ENCODE results near the gene ARPC4.

ARPC4 gene

GRCh38 chr3:9765865-9766264 lies 27.0 kb upstream of the ARPC4 start:
- Histone ChIP-seq H3K4me3 (ENCODE audit: low read depth, low read length, poor library complexity, severe bottlenecking) (no peak overlapping the region), H4K20me1 (ENCODE audit: insufficient read depth, low read length) (no peaks in the 10 kb centered on the region), H3F3A (ENCODE audit: insufficient read depth, low read length) (0 out of 2 replicates have a peak, but pooled peaks cover 6% of the 10 kb centered on the region), H3K9ac (ENCODE audit: low read length) (no peak overlapping the region), H3K79me2 (ENCODE audit: insufficient read depth, low read length) (no peaks in the 10 kb centered on the region), H3K9me2 (ENCODE audit: low read depth, low read length) (no peaks in the 10 kb centered on the region), H3K9me3 (ENCODE audit: low read length) (no peaks in the 10 kb centered on the region), H3K4me2 (ENCODE audit: low read length) (no peak overlapping the region), H3K27me3 (ENCODE audit: insufficient read depth, low read length) (no peaks in the 10 kb centered on the region), H3K4me1 (ENCODE audit: insufficient read depth, low read length, severe bottlenecking) (peaks cover 8% of the 10 kb centered on the region), H3K36me3 (ENCODE audit: insufficient read depth, low read length) (0 out of 2 replicates have a peak, but pooled peaks cover 3% of the 10 kb centered on the region), H3K27ac (ENCODE audit: low read depth, low read length, poor library complexity, severe bottlenecking) (no peak overlapping the region), H2AFZ (ENCODE audit: low read length) (no peak overlapping the region)
- no peak for TF ChIP-seq CTCF (IDR thresholded peaks at IDR 0.05; ENCODE audit: low read length)
- TF ChIP-seq EZH2 (IDR thresholded peaks at IDR 0.05; ENCODE audit: borderline replicate concordance, low read length) = no peak

GRCh38 chr3:9767418-9767817 lies 25.5 kb upstream of the ARPC4 start:
- Histone ChIP-seq H3K36me3 (ENCODE audit: insufficient read depth, low read length) (no peaks in the 10 kb centered on the region), H3K4me3 (ENCODE audit: low read depth, low read length, poor library complexity, severe bottlenecking) (no peak overlapping the region), H3F3A (ENCODE audit: insufficient read depth, low read length) (0 out of 2 replicates have a peak, but pooled peaks cover 3% of the 10 kb centered on the region), H3K9ac (ENCODE audit: low read length) (no peak overlapping the region), H2AFZ (ENCODE audit: low read length) (no peak overlapping the region), H3K27ac (ENCODE audit: low read depth, low read length, poor library complexity, severe bottlenecking) (no peak overlapping the region), H3K4me2 (ENCODE audit: low read length) (no peak overlapping the region), H3K4me1 (ENCODE audit: insufficient read depth, low read length, severe bottlenecking) (peaks cover 8% of the 10 kb centered on the region), H3K9me2 (ENCODE audit: low read depth, low read length) (no peaks in the 10 kb centered on the region), H3K9me3 (ENCODE audit: low read length) (no peaks in the 10 kb centered on the region), H3K27me3 (ENCODE audit: insufficient read depth, low read length) (no peaks in the 10 kb centered on the region), H3K79me2 (ENCODE audit: insufficient read depth, low read length) (no peaks in the 10 kb centered on the region), H4K20me1 (ENCODE audit: insufficient read depth, low read length) (no peaks in the 10 kb centered on the region)
- TF ChIP-seq CTCF (IDR thresholded peaks at IDR 0.05; ENCODE audit: low read length) (no peak), EZH2 (IDR thresholded peaks at IDR 0.05; ENCODE audit: borderline replicate concordance, low read length) (no peak)

- no peak overlapping the region for H3K9ac ChIP-seq (ENCODE audit: low read length)
- 0 out of 2 replicates have a peak, but pooled peaks cover 3% of the 10 kb centered on the region for H3F3A ChIP-seq (ENCODE audit: insufficient read depth, low read length)
- H3K4me1 ChIP-seq (ENCODE audit: insufficient read depth, low read length, severe bottlenecking) = peaks cover 8% of the 10 kb centered on the region
- H3K27ac ChIP-seq (ENCODE audit: low read depth, low read length, poor library complexity, severe bottlenecking) = no peak overlapping the region
- H3K79me2 ChIP-seq (ENCODE audit: insufficient read depth, low read length) = no peaks in the 10 kb centered on the region
- H4K20me1 ChIP-seq (ENCODE audit: insufficient read depth, low read length) = no peaks in the 10 kb centered on the region
- H3K4me2 ChIP-seq (ENCODE audit: low read length) = no peak overlapping the region
- H3K27me3 ChIP-seq (ENCODE audit: insufficient read depth, low read length) = no peaks in the 10 kb centered on the region
- no peaks in the 10 kb centered on the region for H3K9me3 ChIP-seq (ENCODE audit: low read length)
- no peaks in the 10 kb centered on the region for H3K36me3 ChIP-seq (ENCODE audit: insufficient read depth, low read length)
- no peak overlapping the region for H2AFZ ChIP-seq (ENCODE audit: low read length)
- H3K9me2 ChIP-seq (ENCODE audit: low read depth, low read length) = no peaks in the 10 kb centered on the region
- TF ChIP-seq EZH2 (IDR thresholded peaks at IDR 0.05; ENCODE audit: borderline replicate concordance, low read length) (no peak), CTCF (IDR thresholded peaks at IDR 0.05; ENCODE audit: low read length) (no peak)
- no peak overlapping the region for H3K4me3 ChIP-seq (ENCODE audit: low read depth, low read length, poor library complexity, severe bottlenecking)
Measured at GRCh38 chr3:9768141-9768775, 24.6 kb upstream of the ARPC4 start.
